ENCODE results near the gene TOR1AIP2.
"Not testable (repeated sequence)": the region's sequence is repeated elsewhere in the genome, so short reads cannot be mapped to it uniquely, and the experiment has no call there.

Gene TOR1AIP2

DNA sequence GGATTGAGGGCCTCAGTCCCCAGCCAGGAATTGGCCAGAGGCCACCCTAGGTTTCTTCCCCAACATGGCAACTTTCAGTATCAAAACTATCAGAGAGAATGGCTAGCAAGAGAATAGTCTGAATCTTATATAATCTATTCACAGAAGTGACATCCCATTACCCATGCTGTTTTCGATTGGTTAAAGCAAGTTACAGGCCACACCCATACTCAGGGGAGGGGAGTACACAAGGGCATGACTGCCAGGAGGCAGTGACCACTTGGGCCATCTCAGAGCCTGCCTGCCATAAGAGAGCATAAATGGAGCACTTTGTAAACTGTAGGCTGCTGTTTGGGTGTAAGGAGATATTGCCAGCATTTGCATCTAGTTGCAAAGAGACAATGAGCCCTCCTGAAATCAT, 69.1 kb downstream of the TOR1AIP2 start:
- in situ Hi-C loops (cut with MboI; ENCODE audit: low sequenced_read_pairs) = no loop called here

DNA sequence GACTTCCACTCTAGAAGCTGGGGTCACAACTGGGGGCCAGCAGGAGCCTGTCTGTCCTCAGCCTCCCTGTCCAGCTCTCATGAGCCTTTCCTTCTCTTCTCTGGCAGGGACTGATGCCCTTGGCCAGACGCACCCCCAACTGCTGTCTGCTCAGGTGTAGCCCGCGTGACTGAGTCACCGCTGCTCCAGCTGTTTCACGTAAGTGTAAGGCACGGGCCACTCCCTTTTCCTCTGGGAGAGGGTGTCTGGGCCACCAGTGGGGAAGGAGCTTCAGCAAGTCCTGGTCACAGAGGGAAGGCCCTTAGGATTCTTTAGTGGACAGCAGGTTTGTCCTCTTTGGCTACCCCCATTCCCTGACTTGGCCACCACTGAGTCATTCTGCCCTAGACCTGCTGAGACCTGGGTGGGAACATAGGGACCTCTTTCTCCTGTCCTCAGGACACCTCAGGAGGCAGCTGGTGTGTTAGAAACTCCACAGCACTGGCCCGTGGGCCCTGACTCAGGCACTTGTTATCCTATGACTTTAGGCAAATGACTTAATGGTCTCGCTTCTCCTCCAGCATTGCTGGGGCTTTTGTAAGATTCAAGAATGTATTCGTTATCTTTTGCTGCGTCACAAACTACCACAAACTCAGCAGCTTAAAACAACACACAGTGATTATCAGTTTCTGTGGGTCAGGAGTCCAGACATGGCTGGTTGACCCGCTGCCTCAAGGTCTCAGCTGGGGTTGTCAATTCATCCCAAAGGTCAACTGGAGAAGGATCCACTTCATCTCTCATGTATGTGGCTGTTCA, 69.7 kb downstream of the TOR1AIP2 start:
- in situ Hi-C loops (cut with MboI; ENCODE audit: low sequenced_read_pairs) = no loop called here

DNA sequence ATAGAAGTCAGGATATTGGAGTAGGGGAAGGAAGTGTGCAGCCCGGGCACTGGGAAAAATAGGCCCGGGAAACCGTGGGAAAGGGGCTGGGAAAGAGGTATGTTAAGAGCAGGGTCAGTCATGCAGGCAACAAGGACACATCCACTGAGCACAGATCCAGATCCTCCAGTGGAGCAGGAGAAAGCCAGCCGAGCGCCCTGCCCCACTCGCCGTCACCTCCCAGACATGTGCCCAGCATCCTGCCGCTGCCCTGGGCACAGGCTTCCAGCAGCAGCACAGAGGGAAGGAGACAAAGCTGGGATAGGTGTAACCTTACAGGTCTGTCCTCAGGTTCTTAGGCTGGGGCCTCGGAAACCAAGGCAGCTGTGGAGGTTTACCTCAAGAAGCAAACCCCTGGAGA, 70.3 kb downstream of the TOR1AIP2 start:
- in situ Hi-C loops (cut with MboI; ENCODE audit: low sequenced_read_pairs) = no loop called here

DNA sequence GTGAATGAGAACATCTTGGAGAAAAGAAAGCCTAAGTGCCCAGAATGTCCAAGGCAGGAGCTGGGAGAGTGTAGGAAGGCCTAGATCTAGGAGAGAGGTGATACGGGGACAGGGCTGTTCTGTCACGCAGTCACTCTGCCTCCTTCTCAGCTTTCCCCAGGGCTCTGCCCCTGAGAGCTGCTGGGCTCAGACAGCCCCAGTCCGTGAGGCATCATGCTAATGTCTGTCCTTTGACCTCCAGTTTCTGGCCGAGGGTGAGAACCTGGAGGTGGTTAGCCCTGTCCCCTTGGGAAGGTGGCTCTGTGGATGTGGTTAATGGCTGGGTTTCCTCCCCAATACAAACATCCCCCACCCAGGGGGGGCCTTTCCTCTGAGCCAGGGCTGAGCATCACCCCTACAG, 71.3 kb downstream of the TOR1AIP2 start:
- in situ Hi-C loops (cut with MboI; ENCODE audit: low sequenced_read_pairs) = no loop called here

DNA sequence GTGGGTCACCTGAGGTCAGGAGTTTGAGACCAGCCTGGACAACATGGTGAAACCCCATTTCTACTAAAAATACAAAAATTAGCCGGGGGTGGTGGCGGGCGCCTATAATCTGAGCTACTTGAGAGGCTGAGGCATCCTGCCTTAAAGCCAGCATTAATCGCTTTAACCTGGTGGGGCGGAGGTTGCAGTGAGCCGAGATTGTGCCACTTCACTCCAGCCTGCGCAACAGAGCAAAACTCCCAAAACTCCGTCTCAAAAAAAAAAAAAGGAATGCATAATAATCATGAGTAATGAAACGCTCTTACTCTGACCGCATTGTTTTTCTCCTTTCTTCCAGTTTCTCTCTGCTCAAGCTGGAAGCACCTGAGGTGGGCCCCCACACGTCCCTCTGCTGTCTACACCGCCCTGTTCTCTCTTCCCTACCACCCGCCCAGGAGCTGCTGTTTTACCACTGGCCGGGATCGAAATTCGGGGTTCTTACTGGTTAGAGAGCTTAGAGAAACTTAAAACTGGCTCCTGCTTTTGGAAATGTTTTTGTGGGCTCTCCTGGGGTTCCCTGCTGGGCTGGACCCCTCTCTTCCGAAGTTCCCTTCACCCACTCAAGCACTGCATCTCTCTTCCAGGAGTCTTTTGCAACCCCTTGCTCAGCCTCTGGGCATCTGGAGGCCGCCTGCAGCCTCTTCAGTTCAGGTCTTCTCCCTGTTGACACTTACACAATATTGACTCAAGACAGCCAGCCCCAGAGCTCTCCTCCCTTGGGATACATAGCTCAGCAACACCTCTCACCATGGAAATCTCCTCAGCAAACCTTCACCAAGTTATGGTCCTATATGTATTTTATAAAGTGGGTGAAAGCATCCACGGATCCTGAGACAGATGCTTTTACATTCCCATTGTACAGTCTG, 72.1 kb downstream of the TOR1AIP2 start:
- in situ Hi-C loops (cut with MboI; ENCODE audit: low sequenced_read_pairs) = no loop called here

DNA sequence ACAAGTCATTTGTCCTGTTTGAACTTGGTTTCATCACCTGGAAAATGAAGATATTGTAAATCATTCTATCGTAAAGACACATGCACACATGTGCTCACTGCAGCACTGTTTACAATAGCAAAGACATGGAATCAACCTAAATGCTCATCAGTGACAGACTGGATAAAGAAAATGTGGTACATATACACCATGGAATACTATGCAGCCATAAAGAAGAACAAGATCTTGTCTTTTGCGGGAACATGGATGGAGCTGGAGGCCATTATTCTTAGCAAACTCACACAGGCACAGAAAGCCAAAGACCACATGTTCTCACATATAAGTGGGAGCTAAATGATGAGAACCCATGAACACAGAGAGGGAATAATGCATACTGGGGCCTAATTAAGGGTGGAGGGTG, 73.2 kb downstream of the TOR1AIP2 start:
- in situ Hi-C loops (cut with MboI; ENCODE audit: low sequenced_read_pairs) = not testable (repeated sequence)

DNA sequence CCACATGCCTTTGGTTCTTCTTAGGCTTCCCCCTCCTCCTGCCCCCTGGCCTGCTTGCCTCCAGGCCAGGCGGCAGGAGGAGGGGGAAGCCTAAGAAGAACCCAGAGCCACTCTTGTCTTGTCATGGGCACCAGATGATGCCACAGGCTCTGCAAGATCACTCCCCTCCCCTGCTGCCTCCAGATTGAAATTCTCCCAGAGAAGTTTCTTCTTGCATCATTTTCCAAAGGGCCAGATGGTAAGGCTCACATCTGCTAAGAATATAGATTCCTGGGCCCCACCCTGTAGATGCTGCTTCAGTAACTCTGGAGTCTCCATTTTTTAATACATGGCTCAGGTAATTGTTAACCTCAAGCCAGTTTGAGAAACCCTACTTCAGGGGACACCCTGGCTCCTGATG, 73.7 kb downstream of the TOR1AIP2 start:
- in situ Hi-C loops (cut with MboI; ENCODE audit: low sequenced_read_pairs) = no loop called here

DNA sequence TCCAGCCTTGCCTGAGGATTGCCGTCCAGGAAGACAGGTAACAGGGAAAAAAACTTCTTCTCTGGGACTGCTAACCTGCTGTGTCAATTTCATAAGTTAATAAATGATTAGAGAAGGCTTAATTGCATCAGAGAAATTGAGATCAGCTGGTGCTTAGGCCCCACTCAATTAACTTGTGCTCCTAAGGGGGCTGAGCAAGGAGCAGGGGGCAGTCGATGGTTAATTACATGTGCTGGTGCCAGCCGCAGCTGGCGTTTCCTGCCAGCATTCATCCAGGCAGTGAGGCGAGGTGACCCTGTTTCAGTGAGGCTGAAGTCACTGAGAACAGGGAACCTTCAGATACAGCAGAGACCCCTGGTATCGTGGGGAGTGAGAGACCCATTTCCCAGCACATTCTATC, 74.5 kb downstream of the TOR1AIP2 start:
- in situ Hi-C loops (cut with MboI; ENCODE audit: low sequenced_read_pairs) = no loop called here

DNA sequence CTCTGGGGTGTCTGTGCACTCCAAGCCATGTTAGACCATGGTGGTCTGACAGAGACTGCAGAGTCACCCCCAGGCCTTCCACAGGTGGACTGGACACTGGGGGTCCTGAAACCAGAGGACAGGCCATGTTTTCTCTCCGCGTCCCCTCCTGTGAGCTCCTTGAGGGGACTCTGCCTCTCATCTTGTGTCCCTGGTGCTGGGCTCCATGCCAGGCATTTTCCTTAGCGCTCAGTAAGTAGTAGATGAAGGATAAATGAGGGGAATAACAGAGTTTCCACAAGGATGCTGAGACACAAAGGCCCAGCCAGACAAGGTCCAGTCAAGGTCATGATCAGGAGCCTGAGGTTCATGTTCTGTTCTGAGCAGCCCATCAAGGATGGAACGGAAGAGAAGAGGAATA, 77.1 kb downstream of the TOR1AIP2 start:
- in situ Hi-C loops (cut with MboI; ENCODE audit: low sequenced_read_pairs) = no loop called here

DNA sequence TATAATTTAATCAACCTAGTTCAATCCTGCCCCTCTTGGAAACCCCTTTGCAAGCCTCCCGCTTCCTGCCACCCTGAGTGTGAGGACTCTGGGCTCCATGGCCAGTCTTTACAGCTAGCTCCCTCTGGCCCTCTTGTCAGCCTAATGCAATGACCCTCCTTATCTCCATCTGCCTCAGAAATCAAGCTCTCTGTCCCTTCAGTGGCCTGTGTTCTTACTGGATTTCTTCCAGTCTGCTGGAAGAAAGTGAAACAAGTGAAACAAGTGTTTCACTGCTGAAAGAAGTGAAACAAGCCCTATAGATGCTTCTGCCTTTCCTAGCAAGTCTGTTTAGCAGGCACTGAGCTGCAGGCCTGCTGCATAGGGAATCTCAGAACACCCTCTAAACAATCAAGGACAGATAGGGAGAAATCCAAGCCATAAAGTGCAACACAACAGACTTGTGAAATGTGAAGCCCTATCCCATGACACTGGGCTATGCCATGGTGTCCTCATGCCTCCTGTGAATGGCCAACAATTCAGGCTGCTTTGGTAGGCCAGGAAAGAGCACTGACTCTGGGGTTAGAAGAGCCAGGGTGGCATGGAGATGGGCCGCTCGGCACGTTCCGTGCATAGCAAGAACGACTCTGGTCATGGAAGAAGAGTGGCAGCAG, 78.6 kb downstream of the TOR1AIP2 start:
- in situ Hi-C loops (cut with MboI; ENCODE audit: low sequenced_read_pairs) = no loop called here

DNA sequence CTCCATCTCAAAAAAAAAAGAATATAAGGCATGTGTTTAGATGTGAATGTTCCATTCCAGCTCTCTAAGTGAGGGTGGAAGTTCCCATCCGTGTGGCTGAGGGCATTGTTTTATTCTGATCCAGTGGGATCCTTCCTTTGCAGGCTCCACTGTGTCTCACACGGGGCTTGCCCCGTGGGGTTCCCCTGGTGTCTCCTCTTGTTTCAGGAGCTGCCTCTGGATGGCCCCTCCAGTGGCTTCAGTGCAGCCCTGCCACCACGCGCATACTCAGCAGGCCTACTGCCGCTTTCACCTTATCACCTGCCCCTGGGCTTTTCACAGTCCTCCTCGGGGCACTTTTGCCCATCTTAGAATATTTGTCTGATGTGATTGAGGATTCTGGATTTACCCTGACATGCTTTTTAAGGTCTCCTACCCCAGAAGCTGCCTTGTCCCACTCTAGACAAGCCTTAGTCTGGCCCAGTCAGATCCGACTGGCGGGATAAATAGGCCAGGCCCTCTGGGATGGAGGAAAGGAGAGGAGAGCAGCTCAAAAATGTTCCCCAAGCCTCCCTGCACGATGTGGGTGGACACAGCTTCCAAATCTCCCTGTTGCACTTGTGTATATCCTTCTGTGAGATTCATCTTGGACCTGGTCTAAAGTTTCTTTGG, 79.3 kb downstream of the TOR1AIP2 start:
- in situ Hi-C loops (cut with MboI; ENCODE audit: low sequenced_read_pairs) = no loop called here

DNA sequence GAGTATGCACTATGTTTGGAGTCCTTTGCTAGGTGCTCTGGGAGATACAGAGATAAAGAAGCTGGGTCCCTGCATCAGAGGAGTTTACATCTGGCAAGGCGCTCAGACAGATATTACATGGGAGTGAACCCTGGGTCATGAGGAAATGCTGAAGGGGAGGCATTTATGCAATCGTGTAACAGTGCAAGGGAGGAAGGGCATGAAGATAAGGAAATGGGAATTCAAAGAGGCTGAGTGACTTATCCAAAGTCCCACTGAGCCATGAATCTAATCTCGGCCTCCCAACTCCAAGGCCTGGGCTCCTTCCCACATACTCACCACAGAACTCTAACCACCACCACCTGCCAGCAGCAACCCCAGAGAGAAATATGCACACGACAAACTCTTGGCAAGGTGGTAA, 82.9 kb downstream of the TOR1AIP2 start:
- in situ Hi-C loops (cut with MboI; ENCODE audit: low sequenced_read_pairs) = no loop called here

DNA sequence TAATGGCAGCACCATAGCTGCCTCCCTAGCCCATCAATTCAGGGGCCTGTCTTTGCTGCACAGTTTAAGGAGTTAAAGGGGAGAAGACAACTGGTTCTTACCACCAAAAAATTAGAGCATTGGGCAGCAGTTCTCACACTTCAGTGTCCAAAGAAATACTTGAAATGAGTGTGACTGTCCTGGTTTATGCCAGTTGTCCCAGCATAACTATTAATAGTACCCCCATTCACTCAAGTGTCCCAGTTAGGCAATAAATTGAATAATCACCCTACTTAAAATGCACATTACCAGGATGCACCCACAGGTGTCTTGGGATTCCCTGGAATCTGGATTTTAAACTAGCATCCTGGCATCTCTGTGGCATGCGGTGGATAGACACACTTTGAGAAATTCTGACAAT, 83.5 kb downstream of the TOR1AIP2 start:
- in situ Hi-C loops (cut with MboI; ENCODE audit: low sequenced_read_pairs) = no loop called here

DNA sequence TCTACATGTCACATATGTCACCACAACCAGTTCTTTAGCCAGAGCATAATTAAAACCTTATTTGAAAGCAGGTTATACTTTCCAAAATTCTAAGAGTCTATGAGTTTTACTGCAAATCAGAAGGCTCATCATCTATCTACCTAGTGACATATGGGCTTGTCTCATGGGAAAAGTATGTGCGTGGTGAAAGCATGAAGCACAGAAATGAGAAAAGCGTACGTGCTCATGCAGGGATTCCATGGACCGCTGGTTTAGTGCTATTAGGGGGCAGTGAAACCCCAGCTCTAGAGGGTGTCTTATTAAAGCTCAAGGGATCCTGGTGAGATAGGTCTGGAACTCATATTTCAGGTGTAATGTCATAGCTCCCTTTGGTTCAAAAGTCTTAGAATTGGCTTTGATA, 84.3 kb downstream of the TOR1AIP2 start:
- in situ Hi-C loops (cut with MboI; ENCODE audit: low sequenced_read_pairs) = no loop called here

Measured in HL-60/S4 treated with retinoic acid at 250 ng/mL for 4 days and 3 days (cell line).